Uterus (tissue), 2 donors: Measurements from ENCODE around the gene C11orf54.

Experiments
- POLR2A ChIP-seq, 2 donors: fragments of 450-650 bp; IDR thresholded peaks; one replicate each; pipeline ENCODE4 v1.6.1; 2016; ENCODE audit warnings: antibody characterized with exemption in 2 of 2, mild to moderate bottlenecking in 1 of 2, moderate library complexity in 1 of 2
- TF ChIP-seq, protein P1 (sequence below), 4 experiments: fragments of 200-600 bp in 2 of 4; fragments of 450-650 bp in 2 of 4; sonication (generic) in 2 of 4; IDR thresholded peaks; one replicate each; pipeline ENCODE4 v1.5.1; 2016 to 2019; ENCODE audit warnings: antibody characterized with exemption in 4 of 4, mild to moderate bottlenecking in 2 of 4, moderate library complexity in 1 of 4

DNA sequence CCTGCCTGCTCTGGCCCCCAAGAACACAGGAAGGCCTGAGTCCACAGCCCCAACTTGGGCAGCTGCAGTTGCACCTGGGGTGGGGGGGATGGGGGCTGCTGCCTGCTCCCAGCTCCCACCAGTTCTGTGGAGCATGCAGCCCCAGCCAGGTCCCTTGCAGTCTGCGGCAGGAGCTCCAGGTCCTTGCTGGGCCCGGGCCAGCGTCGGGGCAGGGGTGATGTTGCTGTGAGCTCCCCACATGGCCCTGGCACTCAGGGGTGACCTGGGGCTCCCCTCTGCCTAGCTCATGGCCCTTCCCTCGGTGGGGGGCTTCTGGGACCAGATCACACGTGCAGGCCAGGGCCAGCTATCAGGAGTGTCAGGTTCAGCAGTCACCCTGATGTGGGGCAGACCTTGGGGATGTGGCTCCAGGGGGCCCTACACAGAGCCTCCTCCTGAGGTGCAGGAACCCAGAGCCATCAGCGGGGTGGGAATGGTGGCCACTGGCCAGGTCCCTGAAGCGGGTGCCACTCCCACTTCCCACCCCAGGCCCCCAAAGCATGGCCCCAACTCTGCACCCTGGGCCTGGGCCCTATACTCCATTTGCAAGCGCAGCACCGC lies 32.2 kb downstream of the C11orf54 start:
- TF ChIP-seq, protein P1, sequence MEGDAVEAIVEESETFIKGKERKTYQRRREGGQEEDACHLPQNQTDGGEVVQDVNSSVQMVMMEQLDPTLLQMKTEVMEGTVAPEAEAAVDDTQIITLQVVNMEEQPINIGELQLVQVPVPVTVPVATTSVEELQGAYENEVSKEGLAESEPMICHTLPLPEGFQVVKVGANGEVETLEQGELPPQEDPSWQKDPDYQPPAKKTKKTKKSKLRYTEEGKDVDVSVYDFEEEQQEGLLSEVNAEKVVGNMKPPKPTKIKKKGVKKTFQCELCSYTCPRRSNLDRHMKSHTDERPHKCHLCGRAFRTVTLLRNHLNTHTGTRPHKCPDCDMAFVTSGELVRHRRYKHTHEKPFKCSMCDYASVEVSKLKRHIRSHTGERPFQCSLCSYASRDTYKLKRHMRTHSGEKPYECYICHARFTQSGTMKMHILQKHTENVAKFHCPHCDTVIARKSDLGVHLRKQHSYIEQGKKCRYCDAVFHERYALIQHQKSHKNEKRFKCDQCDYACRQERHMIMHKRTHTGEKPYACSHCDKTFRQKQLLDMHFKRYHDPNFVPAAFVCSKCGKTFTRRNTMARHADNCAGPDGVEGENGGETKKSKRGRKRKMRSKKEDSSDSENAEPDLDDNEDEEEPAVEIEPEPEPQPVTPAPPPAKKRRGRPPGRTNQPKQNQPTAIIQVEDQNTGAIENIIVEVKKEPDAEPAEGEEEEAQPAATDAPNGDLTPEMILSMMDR (IDR thresholded peaks at IDR 0.05) = no peak
- no peak for TF ChIP-seq POLR2A (IDR thresholded peaks at IDR 0.05)
